HCT116 (cell line): ENCODE measurements around the gene GFPT1. TPM values are rescaled to one million over a fixed set of nuclear protein-coding genes. Genes with fewer than 3 reads are reported as not detected.

Experiments
- ATAC-seq: fragments of 200-7000 bp; cut with Tn5 transposase; 2 replicates; pipeline ENCODE4 v1.9.1; 2020; ENCODE audit warnings: mild to moderate bottlenecking, moderate library complexity
- BruUV-seq: library from RNA; stranded (reverse); fragments of 400-500 nt; replicated peaks from 2 replicates; lab custom pipeline; 2021; lab: Mats Ljungman, UMichigan
- CTCF ChIA-PET: fragments of 300-600 bp; sonication (Branson Sonifier 250); formaldehyde crosslinking; loops from one replicate; lab custom pipeline; 2021; ENCODE audit warnings: antibody characterized with exemption; lab: Charles Lee
- POLR2A ChIA-PET: fragments of 300-600, 350-600 bp; sonication (Branson Sonifier 250); formaldehyde crosslinking; loops from one replicate; lab custom pipeline; 2021; ENCODE audit warnings: antibody characterized with exemption; lab: Charles Lee
- RAD21 ChIA-PET, 2 experiments: fragments of 300-600 bp; sonication (Branson Sonifier 250); formaldehyde crosslinking; loops; one replicate each; lab custom pipeline; 2023; ENCODE audit warnings: low total read pairs in 2 of 2; ENCODE audit not compliant: uncharacterized antibody in 2 of 2, unreplicated experiment in 2 of 2, low non-redundant PET in 1 of 2; lab: Charles Lee
- DNase-seq: peaks from one replicate; pipeline ENCODE4 v3.0.0-alpha.2; 2010; ENCODE audit warnings: low read depth, low spot score
- H2AFZ ChIP-seq: fragments of 200-600 bp; shearing (Covaris generic), sonication (generic); 2 replicates; pipeline ENCODE4 v1.6.1; 2017; ENCODE audit warnings: low read depth, mixed run types, mixed read lengths, antibody characterized with exemption, low read length; ENCODE audit not compliant: poor library complexity, severe bottlenecking
- H3K27ac ChIP-seq: 2 replicates; pipeline ENCODE4 v1.5.1; 2012; ENCODE audit warnings: low read depth, low read length
- H3K27me3 ChIP-seq: fragments of 200-600 bp; sonication (generic); 2 replicates; pipeline ENCODE4 v1.6.1; 2016; ENCODE audit warnings: mixed run types, low read length, mixed read lengths; ENCODE audit not compliant: insufficient read depth
- H3K36me3 ChIP-seq, 2 experiments: fragments of 200-500 bp in 1 of 2; fragments of 200-600 bp in 1 of 2; sonication (Bioruptor generic) in 1 of 2; sonication (generic) in 1 of 2; 2 replicates each; pipeline versions ENCODE4 v1.5.1 to v1.6.1; 2014 to 2016; ENCODE audit warnings: low read length in 2 of 2, inconsistent platforms in 1 of 2, mixed read lengths in 1 of 2, mixed run types in 1 of 2; ENCODE audit not compliant: insufficient read depth in 2 of 2, control insufficient read depth in 1 of 2
- H3K4me1 ChIP-seq, 2 experiments: fragments of 200-600 bp in 1 of 2; sonication (generic) in 1 of 2; 2 replicates each; pipeline versions ENCODE4 v1.5.1 to v1.6.1; 2012 to 2017; ENCODE audit warnings: low read length in 2 of 2, inconsistent platforms in 1 of 2, mild to moderate bottlenecking in 1 of 2, mixed read lengths in 1 of 2, mixed run types in 1 of 2, moderate library complexity in 1 of 2; ENCODE audit not compliant: insufficient read depth in 2 of 2, control insufficient read depth in 1 of 2
- H3K4me2 ChIP-seq: fragments of 200-600 bp; sonication (generic); 2 replicates; pipeline ENCODE4 v1.6.1; 2017; ENCODE audit warnings: mixed run types, low read length, mixed read lengths
- H3K4me3 ChIP-seq, 2 experiments: fragments of 200-600 bp in 1 of 2; sonication (generic) in 1 of 2; replicated peaks in 1 of 2; 2 replicates each; pipeline ENCODE4 v1.5.1; 2011 to 2016; ENCODE audit warnings: low read length in 2 of 2, control low read depth in 1 of 2, low read depth in 1 of 2, mild to moderate bottlenecking in 1 of 2, mixed read lengths in 1 of 2, mixed run types in 1 of 2
- H3K79me2 ChIP-seq: fragments of 200-600 bp; sonication (generic); 2 replicates; pipeline ENCODE4 v1.6.1; 2017; ENCODE audit warnings: mild to moderate bottlenecking, mixed run types, low read length, moderate library complexity, mixed read lengths; ENCODE audit not compliant: insufficient read depth
- H3K9ac ChIP-seq: fragments of 200-600 bp; sonication (generic); 2 replicates; pipeline ENCODE4 v1.6.1; 2016; ENCODE audit warnings: low read length, mixed read lengths
- H3K9me2 ChIP-seq: fragments of 200-600 bp; sonication (generic), shearing (Covaris generic); 2 replicates; pipeline ENCODE4 v1.6.1; 2017; ENCODE audit warnings: mixed run types, mild to moderate bottlenecking, moderate library complexity; ENCODE audit not compliant: insufficient read depth
- H3K9me3 ChIP-seq, 2 experiments: fragments of 200-500 bp in 1 of 2; fragments of 200-600 bp in 1 of 2; sonication (Bioruptor generic) in 1 of 2; sonication (generic) in 1 of 2; 2 replicates each; pipeline ENCODE4 v1.6.1; 2014 to 2017; ENCODE audit warnings: low read length in 2 of 2, mixed read lengths in 2 of 2, inconsistent platforms in 1 of 2, low read depth in 1 of 2, mild to moderate bottlenecking in 1 of 2, mixed run types in 1 of 2, moderate library complexity in 1 of 2; ENCODE audit not compliant: control insufficient read depth in 1 of 2, insufficient read depth in 1 of 2
- H4K20me1 ChIP-seq: fragments of 200-600 bp; sonication (generic), shearing (Covaris generic); 2 replicates; pipeline ENCODE4 v1.6.1; 2017; ENCODE audit warnings: mixed run types, mild to moderate bottlenecking, moderate library complexity; ENCODE audit not compliant: insufficient read depth
- ELF1 ChIP-seq: IDR thresholded peaks from 2 replicates; pipeline ENCODE4 v1.6.1; 2012; ENCODE audit warnings: low read depth, borderline replicate concordance
- EZH2phosphoT487 ChIP-seq: fragments of 200-600 bp; IDR thresholded peaks from 2 replicates; pipeline ENCODE4 v1.6.1; 2018; ENCODE audit warnings: antibody characterized with exemption, borderline replicate concordance
- FOSL1 ChIP-seq: IDR thresholded peaks from 2 replicates; pipeline ENCODE4 v1.6.1; 2012; ENCODE audit warnings: low read depth
- POLR2A ChIP-seq: IDR thresholded peaks from 2 replicates; pipeline ENCODE4 v1.7.0; 2011; ENCODE audit warnings: borderline replicate concordance; ENCODE audit not compliant: insufficient read depth, insufficient read length; ENCODE audit errors: extremely low read depth
- intact Hi-C: fragments of 100-400 bp; cut with micrococcal nuclease; formaldehyde crosslinking; loops from 2 replicates; pipeline ENCODE4 v1.10.0; 2022
- total RNA-seq: library from RNA; stranded (reverse); gene quantifications from one replicate; pipeline ENCODE4 v1.2.1, GENCODE V29; 2021; ENCODE audit not compliant: unreplicated experiment
- TF ChIP-seq, protein P1 (sequence below), 3 experiments: fragments of 200-600 bp in 1 of 3; sonication (generic) in 1 of 3; IDR thresholded peaks in 2 of 3; conservative IDR thresholded peaks in 1 of 3; 2 replicates each; pipeline ENCODE4 v1.5.1; 2012 to 2017; ENCODE audit warnings: low read depth in 2 of 3, low read length in 2 of 3, antibody characterized with exemption in 1 of 3, borderline replicate concordance in 1 of 3, control low read depth in 1 of 3, mild to moderate bottlenecking in 1 of 3, mixed read lengths in 1 of 3, mixed run types in 1 of 3, moderate library complexity in 1 of 3; ENCODE audit not compliant: insufficient read depth in 1 of 3

GFPT1 gene
- total RNA-seq, 1 experiment from 2014 or later, result 62.4 TPM

DNA sequence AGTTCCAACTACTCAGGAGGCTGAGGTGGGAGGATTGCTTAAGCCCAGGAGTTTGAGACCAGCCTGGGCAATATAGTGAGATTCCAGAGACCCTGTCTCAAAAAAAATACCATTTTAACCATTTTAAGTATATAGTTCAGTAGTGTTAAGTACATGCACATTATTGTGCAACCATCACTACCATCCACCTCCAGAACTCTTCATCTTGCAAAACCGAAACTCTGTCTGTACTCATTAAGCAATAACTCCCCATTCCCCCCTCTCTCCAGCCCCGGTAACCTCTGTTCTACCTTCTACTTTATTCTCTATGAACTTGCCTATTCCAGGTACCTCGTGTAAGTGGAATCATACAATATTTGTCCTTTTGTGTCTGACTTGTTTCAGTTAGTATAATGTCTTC is 86.4 kb downstream of the GFPT1 start (continued):
- TF ChIP-seq, protein P1, sequence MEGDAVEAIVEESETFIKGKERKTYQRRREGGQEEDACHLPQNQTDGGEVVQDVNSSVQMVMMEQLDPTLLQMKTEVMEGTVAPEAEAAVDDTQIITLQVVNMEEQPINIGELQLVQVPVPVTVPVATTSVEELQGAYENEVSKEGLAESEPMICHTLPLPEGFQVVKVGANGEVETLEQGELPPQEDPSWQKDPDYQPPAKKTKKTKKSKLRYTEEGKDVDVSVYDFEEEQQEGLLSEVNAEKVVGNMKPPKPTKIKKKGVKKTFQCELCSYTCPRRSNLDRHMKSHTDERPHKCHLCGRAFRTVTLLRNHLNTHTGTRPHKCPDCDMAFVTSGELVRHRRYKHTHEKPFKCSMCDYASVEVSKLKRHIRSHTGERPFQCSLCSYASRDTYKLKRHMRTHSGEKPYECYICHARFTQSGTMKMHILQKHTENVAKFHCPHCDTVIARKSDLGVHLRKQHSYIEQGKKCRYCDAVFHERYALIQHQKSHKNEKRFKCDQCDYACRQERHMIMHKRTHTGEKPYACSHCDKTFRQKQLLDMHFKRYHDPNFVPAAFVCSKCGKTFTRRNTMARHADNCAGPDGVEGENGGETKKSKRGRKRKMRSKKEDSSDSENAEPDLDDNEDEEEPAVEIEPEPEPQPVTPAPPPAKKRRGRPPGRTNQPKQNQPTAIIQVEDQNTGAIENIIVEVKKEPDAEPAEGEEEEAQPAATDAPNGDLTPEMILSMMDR (IDR thresholded peaks at IDR 0.05 in 2 of 3, conservative IDR thresholded peaks at IDR 0.05 in 1 of 3; ENCODE audit: borderline replicate concordance in 1 of 3, insufficient read depth in 1 of 3, low read depth in 2 of 3, low read length in 2 of 3), result no peak
- no peak for TF ChIP-seq POLR2A
- TF ChIP-seq FOSL1, result no peak

DNA sequence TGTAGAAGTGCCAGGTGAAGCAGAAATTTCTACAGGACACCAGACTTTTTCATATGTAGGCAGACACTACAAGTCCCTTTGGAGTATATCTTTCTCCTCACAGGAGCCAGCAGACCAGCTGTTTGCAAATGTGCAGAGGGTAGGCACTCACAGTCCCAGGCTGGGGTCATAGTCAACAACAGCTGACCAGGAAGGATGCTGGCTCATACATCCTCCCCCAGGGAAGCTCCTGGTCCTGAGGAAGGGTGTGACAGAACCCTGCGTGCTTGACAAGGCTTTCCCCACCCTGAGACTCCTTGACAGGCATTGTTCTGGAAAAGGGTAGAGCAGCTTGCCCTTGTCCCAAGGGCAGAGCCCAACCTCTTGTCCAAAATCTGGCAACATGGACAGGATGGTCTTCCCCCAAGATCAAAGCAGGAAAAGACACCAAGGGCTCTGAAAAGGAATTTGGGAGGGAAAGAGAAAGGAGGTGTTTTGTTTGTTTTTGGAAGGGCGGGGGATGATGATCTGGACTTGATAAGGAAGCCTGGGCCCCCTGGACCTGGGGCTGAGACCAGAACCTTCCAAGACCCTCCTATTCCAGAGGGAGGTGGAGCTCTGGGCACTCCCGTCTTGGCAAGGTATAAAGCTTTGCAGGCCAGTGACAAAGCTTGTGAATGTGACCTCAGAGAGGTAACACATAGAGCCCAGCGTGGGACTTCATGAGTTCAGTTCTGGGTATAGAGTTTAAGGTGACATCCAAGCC is 87.1 kb downstream of the GFPT1 start:
- no peak overlapping the region for H3K27ac ChIP-seq
- peaks cover 3 to 5% of the 10 kb centered on the region in 2 experiments; a peak in 2 of 4 replicates for H3K4me1 ChIP-seq
- ChIA-PET POLR2A (no interaction called here), CTCF (interaction anchor here (0.9 kb wide), 1 partner anchor 357 kb away, joined by 3 read pairs; no protein-coding TSS in a partner anchor), RAD21 (no interaction called here)
- DNase-seq, result no peak
- H3K9me2 ChIP-seq, result no peaks in the 10 kb centered on the region
- no peak for TF ChIP-seq FOSL1
- no peaks in the 10 kb centered on the region for H3K27me3 ChIP-seq
- no peak overlapping the region for H3K4me2 ChIP-seq
- H3K79me2 ChIP-seq, result no peaks in the 10 kb centered on the region
- BruUV-seq, result no TSS peak
- H4K20me1 ChIP-seq, result no peaks in the 10 kb centered on the region
- intact Hi-C loops, result loop anchor here (10.0 kb wide), 1 partner anchor 825 kb away; no protein-coding TSS in a partner anchor
- H3K36me3 ChIP-seq, result no peaks in the 10 kb centered on the region
- no peak for ATAC-seq
- peaks cover 0 to 4% of the 10 kb centered on the region in 2 experiments; a peak in 3 of 4 replicates for H3K9me3 ChIP-seq
- no peak overlapping the region for H2AFZ ChIP-seq
- H3K4me3 ChIP-seq, result no peak overlapping the region
- H3K9ac ChIP-seq, result no peak overlapping the region

DNA sequence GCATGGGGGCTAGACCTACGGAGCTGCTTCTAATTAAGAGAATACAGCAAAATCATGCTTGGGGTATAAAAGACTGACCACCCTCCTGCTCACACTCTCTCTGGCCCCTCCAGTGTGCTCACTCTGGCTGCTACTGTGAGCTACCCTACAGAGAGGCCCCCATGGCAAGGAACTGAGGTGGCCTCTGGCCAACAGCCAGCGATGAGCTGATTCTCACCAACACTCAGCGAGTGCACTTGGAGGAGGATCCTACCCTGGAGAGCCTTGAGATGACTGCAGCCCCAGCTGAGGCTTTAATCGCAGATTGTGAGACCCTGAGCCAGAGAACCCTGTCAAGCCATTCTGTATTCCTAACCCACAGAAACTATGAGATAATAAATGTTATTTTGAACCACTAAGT is 88.2 kb downstream of the GFPT1 start:
- intact Hi-C loops, result no loop called here
- Histone ChIP-seq H3K79me2 (no peaks in the 10 kb centered on the region), H3K36me3 (no peaks in the 10 kb centered on the region), H3K4me3 (no peak overlapping the region), H3K4me2 (no peak overlapping the region), H3K4me1 (peaks cover 3 to 5% of the 10 kb centered on the region in 2 experiments; a peak in 2 of 4 replicates), H3K9ac (no peak overlapping the region), H4K20me1 (no peaks in the 10 kb centered on the region), H3K27me3 (no peaks in the 10 kb centered on the region), H3K9me2 (no peaks in the 10 kb centered on the region), H3K9me3 (peaks cover 0 to under 1% of the 10 kb centered on the region in 2 experiments; a peak in 2 of 4 replicates), H2AFZ (no peak overlapping the region), H3K27ac (no peak overlapping the region)
- ATAC-seq, result no peak
- ChIA-PET CTCF (no interaction called here), RAD21 (no interaction called here), POLR2A (no interaction called here)
- BruUV-seq, result no TSS peak
- no peak for TF ChIP-seq ELF1
- no peak for TF ChIP-seq EZH2phosphoT487
- DNase-seq, result no peak
